H4 (cell line): ENCODE results near the gene ZKSCAN5. TPM values are rescaled to one million over a fixed set of nuclear protein-coding genes. Genes with fewer than 3 reads are reported as not detected.
A peak's percentile ranks its signal among the peaks of the same experiment; 100 is the strongest.

Experiments
- DNase-seq: peaks from one replicate; pipeline ENCODE4 v3.0.0-alpha.2; 2015; ENCODE audit warnings: low spot score
- total RNA-seq: library from RNA; depleted of rRNA; stranded (reverse); fragments of >200 nt; shearing (Covaris generic); gene quantifications from 2 replicates; pipeline ENCODE4 v1.2.3, GENCODE V29; 2014; rRNA removed

ZKSCAN5 gene
- total RNA-seq: 13.6 and 14.7 TPM in 2 replicates

DNA sequence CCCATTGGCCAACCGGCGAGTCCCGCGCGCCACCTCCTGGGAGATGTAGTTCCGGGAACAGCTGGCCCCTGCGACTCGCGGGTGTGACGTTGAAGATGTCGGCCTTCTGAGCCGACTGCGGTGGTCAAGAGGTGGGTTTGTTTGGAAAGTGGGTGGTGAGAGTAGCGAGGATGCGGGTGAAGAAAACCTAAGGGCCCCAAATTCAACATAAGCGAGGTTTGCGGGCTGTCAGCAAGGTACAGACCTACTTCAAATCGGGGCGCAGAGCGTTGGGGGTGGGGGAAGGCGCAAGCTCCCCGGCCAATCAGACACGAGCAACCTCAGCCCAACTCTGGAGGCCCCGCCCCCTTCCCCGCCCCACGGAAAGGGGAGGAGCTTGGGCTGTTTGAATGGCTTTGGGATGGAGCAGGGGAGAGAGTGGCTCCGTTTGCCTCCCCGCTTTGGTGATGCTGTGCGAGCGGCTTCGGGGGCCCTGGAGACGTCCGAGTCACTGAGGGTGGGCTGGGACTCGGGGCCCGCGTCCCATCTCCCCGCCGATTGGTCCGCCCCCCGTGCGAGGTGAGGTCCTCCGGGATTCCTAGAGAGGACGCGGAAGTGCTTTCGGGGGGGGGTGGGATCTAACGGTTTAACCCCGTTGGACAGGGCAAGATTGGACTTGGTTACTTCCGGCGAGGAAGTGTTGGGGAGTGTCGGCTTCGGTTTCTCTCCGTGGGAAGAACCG is at the start of gene ZKSCAN5:
TSS of gene ZKSCAN5 (plus strand) at position 60 of the 721 bp plus-strand sequence. CDS start 1,383 bp downstream, outside the sequence.
- DNase-seq: peak; percentile 97

DNA sequence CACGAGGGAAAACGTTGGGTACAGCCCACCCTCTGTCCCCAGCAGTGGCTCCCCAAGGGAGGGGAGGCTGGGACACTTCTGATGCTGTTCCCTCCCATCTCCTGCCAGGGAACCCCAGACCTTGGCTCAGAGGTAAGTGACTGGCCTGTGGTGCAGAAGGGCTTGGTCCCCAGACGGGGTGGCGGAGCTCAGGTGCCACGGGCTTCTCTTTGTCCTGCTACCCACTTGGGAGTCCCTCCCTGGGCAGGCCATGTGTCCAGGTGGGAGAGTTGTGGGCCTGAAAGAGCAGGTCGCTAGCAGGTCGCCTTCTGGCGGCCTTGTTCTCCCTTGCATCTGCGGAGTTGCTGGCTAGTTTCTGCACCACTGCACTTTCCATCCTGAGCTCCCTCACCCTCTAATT is 48.6 kb upstream of the ZKSCAN5 start:
- DNase-seq: no peak

- no peak for DNase-seq
These were observed 48.2 kb upstream of the ZKSCAN5 start for GRCh38 chr7:99456288-99456687.

DNA sequence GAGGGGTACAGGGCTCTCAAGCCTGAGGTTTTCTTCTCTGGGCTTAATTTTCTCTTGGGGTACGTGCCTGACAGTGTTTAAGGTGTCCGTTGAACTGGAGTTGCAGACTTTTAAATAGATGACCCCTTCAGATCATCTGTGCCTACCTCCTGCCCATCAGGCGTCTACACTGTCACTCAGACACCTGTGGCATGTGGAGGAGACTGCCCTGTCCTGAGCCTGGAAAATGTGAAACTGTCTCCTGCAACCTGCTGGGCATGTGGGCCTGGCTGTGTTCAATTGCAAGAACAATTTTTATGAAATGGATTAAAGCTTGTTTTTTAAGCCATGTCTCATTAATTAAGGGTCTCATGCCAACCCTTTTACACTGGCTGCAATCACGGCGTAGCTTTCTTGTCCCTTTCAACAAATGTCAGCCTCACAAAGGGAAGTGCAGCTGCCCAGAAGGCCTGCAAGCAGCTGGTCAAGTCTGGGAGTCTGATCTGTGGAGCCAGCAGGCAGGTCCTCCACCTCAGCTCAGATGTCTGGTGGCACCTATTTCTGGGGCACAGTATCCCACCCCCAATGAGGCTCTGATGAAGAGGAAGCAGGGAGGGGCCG is 47.3 kb upstream of the ZKSCAN5 start:
- DNase-seq: no peak

DNA sequence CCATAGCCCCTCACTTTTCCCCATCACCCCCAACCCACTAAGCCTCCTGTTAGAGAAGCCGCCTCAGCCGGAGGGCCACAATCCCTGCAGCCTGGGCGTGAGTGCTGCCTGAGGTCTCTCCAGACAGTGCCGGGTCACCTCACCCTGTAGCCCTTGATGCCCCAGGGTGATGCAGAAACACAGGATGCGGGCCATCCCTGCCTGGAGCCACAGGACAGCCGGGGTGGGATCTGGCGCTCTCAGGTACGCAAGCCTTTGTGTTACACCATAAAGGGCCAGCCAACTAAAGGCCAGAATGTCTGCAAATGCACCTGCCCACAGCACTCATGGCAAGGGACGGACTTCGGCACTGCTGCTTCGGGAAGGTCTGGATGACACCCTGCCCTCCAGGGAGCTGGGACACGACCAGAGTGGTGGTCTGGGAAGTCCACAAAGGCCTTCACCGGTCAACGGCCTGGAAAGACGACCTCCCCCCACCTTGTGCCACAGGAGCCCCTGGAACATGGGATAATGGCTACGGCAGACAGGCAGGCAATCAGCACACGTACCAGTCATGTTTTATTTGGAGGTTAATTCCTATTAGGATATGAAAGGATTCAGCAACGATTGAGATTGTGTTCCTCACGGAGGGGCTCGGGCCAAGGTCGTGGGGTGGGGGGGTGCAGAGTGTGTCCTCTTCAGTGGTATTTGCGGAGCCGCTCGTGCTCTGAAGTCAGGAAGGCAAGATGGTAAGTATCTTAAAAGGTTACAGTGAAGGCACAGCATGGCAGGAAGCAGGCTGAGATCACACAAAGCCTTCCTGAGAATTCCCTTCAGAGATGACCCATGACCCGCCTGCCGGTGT is 46.6 kb upstream of the ZKSCAN5 start:
- DNase-seq: no peak

- no peak for DNase-seq
These were observed 45.4 kb upstream of the ZKSCAN5 start for GRCh38 chr7:99459087-99459486.

- DNase-seq: no peak
These were observed 43.8 kb upstream of the ZKSCAN5 start for GRCh38 chr7:99460651-99461050.

DNA sequence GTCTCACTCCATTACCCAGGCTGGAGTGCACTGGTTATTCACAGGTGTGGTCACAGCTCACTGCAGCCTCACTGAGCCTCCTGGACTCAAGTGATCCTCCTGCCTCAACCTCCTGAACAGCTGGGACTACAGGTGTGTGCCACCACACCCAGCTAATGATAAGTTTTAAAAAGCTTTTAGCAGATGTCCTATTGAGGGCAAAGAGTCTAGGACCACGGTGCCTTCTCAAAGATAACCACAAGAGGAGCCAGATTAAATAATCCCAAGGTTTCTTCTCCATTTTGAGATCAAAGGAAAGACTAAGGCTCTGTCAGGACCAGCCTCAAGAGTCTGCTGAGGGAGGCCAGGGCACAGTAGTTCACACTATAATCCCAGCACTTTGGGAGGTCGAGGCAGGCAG is 43.2 kb upstream of the ZKSCAN5 start:
- DNase-seq: no peak

- DNase-seq: no peak
These were observed 39.1 kb upstream of the ZKSCAN5 start for GRCh38 chr7:99465421-99465768.

DNA sequence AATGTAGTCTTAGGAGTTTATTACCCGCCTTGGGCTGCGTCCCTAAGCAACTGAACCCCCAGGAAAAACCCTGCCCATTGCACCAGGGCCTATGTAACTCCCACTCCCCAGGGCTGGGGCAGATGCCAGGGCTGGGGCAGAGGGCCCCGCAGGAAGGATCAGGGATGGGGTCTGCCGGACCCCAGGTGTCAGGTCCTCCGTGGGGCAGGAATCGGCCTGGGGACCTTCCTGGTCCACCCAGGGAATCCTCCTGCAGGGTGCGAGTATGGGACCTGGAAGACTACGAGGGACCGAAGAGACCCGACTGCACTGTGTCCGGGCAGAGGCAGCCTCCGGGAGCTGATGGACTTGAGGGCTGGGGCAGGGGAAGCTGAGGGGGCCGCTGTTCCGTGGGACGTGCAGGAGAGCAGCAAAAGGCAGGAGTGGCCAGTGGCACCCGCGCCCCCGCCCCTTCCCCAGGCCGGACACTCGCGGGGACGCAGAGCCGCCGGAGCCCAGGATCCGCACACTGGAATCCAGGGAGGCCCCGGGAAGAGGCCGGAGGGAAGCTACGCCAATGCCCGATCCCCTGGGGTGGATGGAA is 36.0 kb upstream of the ZKSCAN5 start:
- no peak for DNase-seq

GRCh38 chr7:99469381-99470065 is 34.9 kb upstream of the ZKSCAN5 start:
- DNase-seq: no peak

DNA sequence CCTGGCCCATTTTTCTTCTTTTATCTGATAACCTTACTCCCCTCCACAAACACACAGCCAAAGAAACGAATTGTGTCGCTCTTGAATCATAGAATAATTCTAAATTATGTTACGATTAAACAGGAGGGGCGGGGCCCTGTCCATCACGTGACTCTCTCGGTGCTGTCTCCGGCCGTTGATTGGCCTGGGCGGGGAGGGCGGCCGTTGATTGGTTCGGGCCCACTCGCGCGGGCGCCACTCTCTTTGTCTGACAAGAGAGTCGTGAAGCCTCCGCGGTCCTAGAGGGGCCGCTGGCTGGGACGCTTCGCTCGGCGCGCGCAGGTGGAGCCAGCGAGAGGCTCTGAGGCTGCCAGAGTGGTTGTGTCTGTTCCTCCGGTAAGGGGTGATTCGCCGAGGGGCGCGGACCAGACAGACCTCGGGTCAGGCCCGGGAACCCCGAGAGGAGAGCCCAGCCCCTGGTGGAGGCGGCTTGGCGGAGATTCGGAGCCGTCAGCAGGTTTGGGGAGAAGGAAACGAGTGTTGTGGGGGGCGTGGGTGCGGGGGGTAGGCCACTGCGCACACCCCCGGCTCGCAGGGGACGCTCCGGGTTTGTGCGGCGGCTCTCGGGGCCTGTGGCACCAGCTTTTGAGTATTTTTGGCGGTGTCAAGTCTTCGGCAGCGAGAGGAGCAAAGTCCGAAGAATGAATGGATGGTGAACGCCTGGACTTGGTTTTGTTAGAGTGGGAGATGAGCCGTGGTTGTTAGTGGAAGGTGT is 31.7 kb upstream of the ZKSCAN5 start, which contains the start of gene ZNF789:
TSS of gene ZNF789 (plus strand) at position 330 of the 754 bp plus-strand sequence. CDS start 3,567 bp downstream, outside the sequence.
- DNase-seq: peak; percentile 95

DNA sequence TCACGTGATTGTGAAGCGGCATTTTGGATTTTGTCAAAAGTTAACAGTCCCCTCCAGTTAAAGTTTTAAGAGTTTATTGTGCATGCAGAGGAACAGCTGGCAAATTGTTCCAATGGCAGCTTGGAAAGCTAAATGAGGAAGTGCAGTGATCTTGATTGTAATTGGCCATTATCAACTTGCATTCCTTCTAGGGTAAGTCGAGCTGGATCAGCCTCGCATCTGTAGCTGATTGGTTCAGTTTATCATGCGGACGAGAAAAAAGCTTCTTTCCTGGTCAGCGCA is 31.2 kb upstream of the ZKSCAN5 start:
- DNase-seq: peak; percentile 59

DNA sequence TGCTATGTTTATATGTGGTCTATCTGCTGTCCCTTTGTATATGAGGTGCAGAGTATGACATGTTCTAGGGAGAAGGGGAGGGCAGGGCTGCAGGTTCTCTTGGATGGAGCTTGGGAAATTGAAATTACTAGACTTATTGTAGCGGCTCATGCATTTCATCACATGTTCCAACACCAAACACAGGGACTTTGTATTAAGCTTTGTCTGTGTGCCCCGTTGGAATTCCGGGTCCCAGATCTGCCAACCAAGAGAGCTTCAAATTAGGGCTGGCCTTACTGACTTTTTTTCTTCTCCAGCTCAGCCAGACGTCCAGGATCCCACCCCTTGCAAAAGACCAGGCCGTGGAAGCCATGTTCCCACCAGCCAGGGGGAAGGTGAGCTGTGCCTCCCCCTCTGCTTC is 28.4 kb upstream of the ZKSCAN5 start:
- DNase-seq: no peak

DNA sequence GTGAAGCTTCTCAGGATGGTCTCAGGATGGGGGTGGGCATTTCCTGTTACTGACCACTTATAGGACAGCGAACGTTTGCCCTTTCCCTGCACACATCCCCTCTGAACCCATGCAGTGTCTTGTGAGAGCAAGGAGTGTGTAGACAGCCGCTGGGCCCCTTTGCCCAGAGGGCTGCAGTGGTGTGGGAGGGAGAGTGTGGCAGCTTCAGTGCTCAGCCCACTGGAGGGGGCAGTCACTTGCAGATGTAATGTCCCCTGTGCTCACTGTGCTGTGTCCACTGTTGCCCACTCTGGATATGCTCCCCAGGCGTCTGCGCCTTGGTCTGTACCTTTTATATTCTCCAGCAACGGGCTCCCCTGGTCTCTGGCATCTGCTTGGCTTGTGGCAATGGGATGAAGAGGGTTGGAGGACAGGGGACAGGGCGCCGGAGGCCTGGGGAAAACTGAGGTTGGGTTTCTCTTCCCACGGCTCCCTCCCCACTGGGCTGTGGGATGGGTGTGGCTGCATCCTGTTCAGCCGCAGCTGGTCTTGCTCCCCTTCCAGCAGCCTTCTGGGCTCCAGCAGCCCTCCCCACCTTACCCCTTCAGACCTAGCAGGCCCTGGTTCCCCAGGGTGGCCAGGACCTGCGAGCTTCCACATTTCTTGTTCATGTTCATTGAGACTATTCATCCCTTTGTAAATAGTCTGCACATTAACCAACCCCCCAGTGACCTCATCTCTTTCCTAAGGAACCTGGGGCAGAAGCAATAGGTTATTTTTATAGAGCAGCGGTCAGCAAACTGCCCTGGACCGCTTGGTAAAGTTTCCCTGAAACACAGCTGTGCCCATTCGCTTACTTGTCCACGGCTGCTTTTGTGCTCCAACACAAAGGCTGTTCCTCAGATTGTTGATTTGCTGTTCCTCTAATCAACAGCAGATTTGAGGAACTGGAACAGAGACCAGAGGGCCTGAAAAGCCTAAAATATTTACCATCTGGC is 25.7 kb upstream of the ZKSCAN5 start:
- no peak for DNase-seq

GRCh38 chr7:99485094-99485493 is 19.4 kb upstream of the ZKSCAN5 start:
- DNase-seq: peak; percentile 3

DNA sequence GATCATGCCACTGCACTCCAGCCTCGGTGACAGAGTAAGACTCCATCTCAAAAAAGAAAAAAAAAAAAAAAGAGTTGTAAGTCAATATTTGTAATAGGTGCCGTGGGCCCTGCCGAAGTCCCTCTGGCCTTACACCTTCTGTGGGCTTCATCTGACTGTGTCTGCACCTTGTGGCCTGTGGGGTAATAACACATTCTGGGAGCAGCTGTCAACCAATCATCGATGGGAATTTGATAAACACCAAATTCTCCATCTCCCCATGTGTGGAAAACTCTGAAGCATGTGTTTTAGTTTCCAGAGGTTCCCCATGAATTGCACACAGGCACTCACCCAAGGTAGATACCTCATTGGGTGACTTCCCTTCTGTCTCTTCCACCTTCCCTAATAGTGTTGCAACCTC is 15.2 kb upstream of the ZKSCAN5 start:
- peak; percentile 3 for DNase-seq

GRCh38 chr7:99490878-99491277 is 13.6 kb upstream of the ZKSCAN5 start:
- no peak for DNase-seq

- no peak for DNase-seq
These were observed 10.6 kb upstream of the ZKSCAN5 start for GRCh38 chr7:99493823-99494222.
